Adrenal gland (tissue), 12 donors: ENCODE results near the gene KRT15. TPM values are rescaled to one million over a fixed set of nuclear protein-coding genes. Genes with fewer than 3 reads are reported as not detected.

Source experiments
- DNase-seq, 7 donors: peaks; one replicate each; pipeline ENCODE4 v3.0.0-alpha.2; 2019 to 2020
- H3K27ac ChIP-seq, 5 donors: fragments of 200-600 bp; sonication (generic) in 4 of 5; 1 replicate in 3 of 5; 2 replicates in 2 of 5; pipeline versions ENCODE4 v1.5.1 to v1.8.0; 2016 to 2020; ENCODE audit warnings: mild to moderate bottlenecking in 1 of 5
- H3K27me3 ChIP-seq: fragments of 200-600 bp; 2 replicates; pipeline ENCODE4 v1.8.0; 2021
- H3K36me3 ChIP-seq, 2 donors: fragments of 200-600 bp; replicated peaks in 1 of 2; 1 replicate in 1 of 2; 2 replicates in 1 of 2; pipeline versions ENCODE4 v1.5.1 to v1.8.0; 2018 to 2022
- H3K4me1 ChIP-seq, 2 donors: fragments of 200-600 bp; replicated peaks in 1 of 2; 1 replicate in 1 of 2; 2 replicates in 1 of 2; pipeline versions ENCODE4 v1.5.1 to v1.8.0; 2018 to 2021
- H3K4me3 ChIP-seq, 4 donors: fragments of 200-600 bp; sonication (generic) in 3 of 4; one replicate each; pipeline ENCODE4 v1.5.1; 2016 to 2018
- H3K9me3 ChIP-seq, 3 donors: fragments of 200-600 bp; sonication (generic) in 1 of 3; replicated peaks in 1 of 3; 1 replicate in 2 of 3; 2 replicates in 1 of 3; pipeline versions ENCODE4 v1.5.1 to v1.8.0; 2016 to 2021
- POLR2A ChIP-seq, 2 donors: fragments of 450-650 bp; IDR thresholded peaks; one replicate each; pipeline ENCODE4 v1.6.1; 2017; ENCODE audit warnings: antibody characterized with exemption in 2 of 2, mild to moderate bottlenecking in 2 of 2, moderate library complexity in 1 of 2
- WGBS, 4 donors: extraction: QIAGEN DNeasy Blood & Tissue Kit in 2 of 4; methylation state at CpG; one replicate each; pipeline versions ENCODE4 v1.1.5 to v1.1.7; 2013 to 2017; 5-methylcytosine and 5-hydroxymethylcytosine counted together
- intact Hi-C, 2 donors: fragments of 100-400 bp; cut with DNase I; formaldehyde crosslinking; loops; one replicate each; pipeline versions ENCODE4 v1.14.1 to v1.15.0; 2022 to 2023
- polyA plus RNA-seq, 3 donors: library from polyadenylated mRNA; stranded (reverse); fragments of 200-250 nt in 2 of 3; fragments of 350-450 nt in 1 of 3; fragmentation: Illumina TruSeq in 1 of 3; extraction: RNeasy Lipid Tissue Mini Kit (QIAGEN cat#74804) in 1 of 3; gene quantifications; one replicate each; pipeline ENCODE4 v1.2.3, GENCODE V29; 2013 to 2014
- total RNA-seq, 9 donors: library from RNA; depleted of rRNA in 4 of 9; stranded (reverse); fragments of >200 nt in 4 of 9; fragments of 120-200 nt in 1 of 9; fragmentation: NEBNext Ultra II Directional in 1 of 9; extraction: Animal tissue kit (Norgen Biotek cat#: 25700) in 1 of 9; gene quantifications; one replicate each; pipeline versions ENCODE4 v1.1.0 to v1.2.4, GENCODE V29; 2013 to 2023
- TF ChIP-seq, protein P1 (sequence below), 6 experiments: fragments of 450-650 bp in 4 of 6; fragments of 200-600 bp in 2 of 6; sonication (generic) in 1 of 6; IDR thresholded peaks; 1 replicate in 5 of 6; 2 replicates in 1 of 6; pipeline versions ENCODE4 v1.5.1 to v1.8.0; 2016 to 2021; ENCODE audit warnings: antibody characterized with exemption in 6 of 6, mild to moderate bottlenecking in 2 of 6, moderate library complexity in 1 of 6
- donor health status: healthy with polysubstance abuse.
- donor health status: Bipolar disorder and iron deficiency.
- donor health status: DM: yes; HTN: yes; CAD: no.
- donor health status: DM: no; HTN: no; CAD: no.
- donor health status: DM: no; HTN: no; CAD: no.
- donor health status: DM: yes; HTN: yes; CAD: no.

The KRT15 gene
- total and polyA plus RNA-seq, 12 donors = 0.18 to 0.88 (median 0.44) TPM; not detected in 8

- intact Hi-C loops = no loop called here
- 65 to 73% (median 69%) methylated on average over 5 of the region's 5 CpGs for WGBS, 4 donors
- H3K9me3 ChIP-seq = no peaks in the 10 kb centered on the region
- H3K27me3 ChIP-seq = peaks cover 8% of the 10 kb centered on the region
- H3K36me3 ChIP-seq = no peaks in the 10 kb centered on the region
- no peak overlapping the region for H3K27ac ChIP-seq
- TF ChIP-seq POLR2A (IDR thresholded peaks at IDR 0.05) = no peak
- TF ChIP-seq, protein P1, sequence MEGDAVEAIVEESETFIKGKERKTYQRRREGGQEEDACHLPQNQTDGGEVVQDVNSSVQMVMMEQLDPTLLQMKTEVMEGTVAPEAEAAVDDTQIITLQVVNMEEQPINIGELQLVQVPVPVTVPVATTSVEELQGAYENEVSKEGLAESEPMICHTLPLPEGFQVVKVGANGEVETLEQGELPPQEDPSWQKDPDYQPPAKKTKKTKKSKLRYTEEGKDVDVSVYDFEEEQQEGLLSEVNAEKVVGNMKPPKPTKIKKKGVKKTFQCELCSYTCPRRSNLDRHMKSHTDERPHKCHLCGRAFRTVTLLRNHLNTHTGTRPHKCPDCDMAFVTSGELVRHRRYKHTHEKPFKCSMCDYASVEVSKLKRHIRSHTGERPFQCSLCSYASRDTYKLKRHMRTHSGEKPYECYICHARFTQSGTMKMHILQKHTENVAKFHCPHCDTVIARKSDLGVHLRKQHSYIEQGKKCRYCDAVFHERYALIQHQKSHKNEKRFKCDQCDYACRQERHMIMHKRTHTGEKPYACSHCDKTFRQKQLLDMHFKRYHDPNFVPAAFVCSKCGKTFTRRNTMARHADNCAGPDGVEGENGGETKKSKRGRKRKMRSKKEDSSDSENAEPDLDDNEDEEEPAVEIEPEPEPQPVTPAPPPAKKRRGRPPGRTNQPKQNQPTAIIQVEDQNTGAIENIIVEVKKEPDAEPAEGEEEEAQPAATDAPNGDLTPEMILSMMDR (IDR thresholded peaks at IDR 0.05) = no peak
- no peaks in the 10 kb centered on the region for H3K4me1 ChIP-seq
- no peak for DNase-seq
- no peak overlapping the region for H3K4me3 ChIP-seq
Observed at GRCh38 chr17:41555105-41555887, 36.6 kb upstream of the KRT15 start.

GRCh38 chr17:41553987-41554680 lies 35.4 kb upstream of the KRT15 start:
- intact Hi-C loops = loop anchor here in 1 of 2 donors (5.0 kb wide), 1 partner anchor 103 kb away; no protein-coding TSS in a partner anchor
- DNase-seq = no peak
- Histone ChIP-seq H3K36me3 (no peaks in the 10 kb centered on the region), H3K27ac (no peak overlapping the region), H3K4me3 (no peak overlapping the region), H3K4me1 (peaks cover under 1 to 2% of the 10 kb centered on the region in 2 donors), H3K27me3 (no peaks in the 10 kb centered on the region), H3K9me3 (no peaks in the 10 kb centered on the region)
- 75 to 83% (median 77%) methylated on average over 8 of the region's 8 CpGs for WGBS, 4 donors
- TF ChIP-seq POLR2A (IDR thresholded peaks at IDR 0.05) = no peak
- TF ChIP-seq, protein P1 (IDR thresholded peaks at IDR 0.05) = no peak

DNA sequence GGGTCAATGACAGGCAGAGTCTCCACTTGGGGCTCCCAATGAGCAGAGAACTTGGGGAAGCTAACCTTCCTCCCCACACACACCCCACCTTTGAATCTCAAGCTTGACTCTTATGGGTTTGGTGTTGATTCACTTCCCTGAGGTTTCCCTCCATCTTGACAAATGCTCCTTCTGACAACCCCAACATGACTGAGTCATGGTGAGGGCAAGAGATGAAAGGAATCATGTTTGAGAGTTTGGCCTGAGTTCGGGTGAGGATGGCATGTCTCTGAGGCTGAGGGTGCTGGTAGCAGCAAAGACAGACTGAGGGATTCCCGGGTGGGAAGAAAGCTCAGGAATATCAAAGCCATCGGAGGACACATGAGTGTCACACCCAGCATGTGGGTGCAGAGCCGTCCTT lies 34.5 kb upstream of the KRT15 start:
- intact Hi-C loops = loop anchor here in 1 of 2 donors (5.0 kb wide), 1 partner anchor 104 kb away; no protein-coding TSS in a partner anchor
- H3K4me1 ChIP-seq = peaks cover 11 to 12% of the 10 kb centered on the region in 2 donors

GRCh38 chr17:41552455-41552854 lies 33.8 kb upstream of the KRT15 start:
- H3K27ac ChIP-seq = no peak overlapping the region
- no peak for DNase-seq
- intact Hi-C loops = loop anchor here in 1 of 2 donors (5.0 kb wide), 1 partner anchor 105 kb away; no protein-coding TSS in a partner anchor
- WGBS, 4 donors = 80 to 91% (median 89%) methylated on average over 4 to 5 of the region's 5 CpGs
- TF ChIP-seq POLR2A (IDR thresholded peaks at IDR 0.05) = no peak
- TF ChIP-seq, protein P1 (IDR thresholded peaks at IDR 0.05) = no peak
- no peaks in the 10 kb centered on the region for H3K36me3 ChIP-seq
- no peak overlapping the region for H3K4me3 ChIP-seq
- H3K27me3 ChIP-seq = no peaks in the 10 kb centered on the region
- no peaks in the 10 kb centered on the region for H3K9me3 ChIP-seq
- peaks cover 15 to 19% of the 10 kb centered on the region in 2 donors for H3K4me1 ChIP-seq

More for the DNA sequence above, 34.5 kb upstream of the KRT15 start:
- 64 to 77% (median 65%) methylated on average over 4 of the region's 4 CpGs for WGBS, 4 donors
- Histone ChIP-seq H3K36me3 (no peaks in the 10 kb centered on the region), H3K9me3 (no peaks in the 10 kb centered on the region), H3K27ac (no peak overlapping the region), H3K27me3 (no peaks in the 10 kb centered on the region), H3K4me3 (no peak overlapping the region)
- DNase-seq = no peak
- TF ChIP-seq, protein P1 (IDR thresholded peaks at IDR 0.05) = no peak
- no peak for TF ChIP-seq POLR2A (IDR thresholded peaks at IDR 0.05)
